DOHH2 (cell line): ENCODE data around the gene MYH13.

ENCODE experiments used
- EZH2phosphoT487 ChIP-seq: fragments of 200-600 bp; sonication (generic); IDR thresholded peaks from 2 replicates; pipeline ENCODE4 v1.6.1; 2017; ENCODE audit warnings: borderline replicate concordance, mild to moderate bottlenecking, antibody characterized with exemption, low read length, moderate library complexity, mixed read lengths
- TF ChIP-seq, protein P1 (sequence below): fragments of 200-600 bp; sonication (generic); IDR thresholded peaks from one replicate; pipeline ENCODE4 v1.5.1; 2014; ENCODE audit warnings: antibody characterized with exemption, mild to moderate bottlenecking, low read depth, low read length; ENCODE audit not compliant: poor library complexity, severe bottlenecking

DNA sequence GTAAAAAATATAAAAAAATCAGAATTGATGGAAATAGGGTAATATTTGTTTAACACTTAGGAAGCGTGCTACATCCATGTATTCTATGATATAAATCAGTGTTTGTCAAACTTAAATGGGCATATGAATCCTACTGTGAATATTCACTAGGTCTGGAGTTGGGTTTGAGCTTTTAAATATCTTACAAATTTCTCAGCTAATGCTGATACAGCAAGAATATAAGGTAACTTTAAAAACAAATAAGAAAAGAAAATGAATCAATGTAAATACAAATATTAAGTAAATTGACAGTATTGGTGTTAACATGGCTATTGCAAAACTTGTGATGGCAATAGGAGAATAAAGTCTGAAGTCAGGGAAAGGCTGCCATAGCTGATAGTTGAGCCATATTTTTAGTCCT is 3.6 kb downstream of the MYH13 start:
- TF ChIP-seq, protein P1, sequence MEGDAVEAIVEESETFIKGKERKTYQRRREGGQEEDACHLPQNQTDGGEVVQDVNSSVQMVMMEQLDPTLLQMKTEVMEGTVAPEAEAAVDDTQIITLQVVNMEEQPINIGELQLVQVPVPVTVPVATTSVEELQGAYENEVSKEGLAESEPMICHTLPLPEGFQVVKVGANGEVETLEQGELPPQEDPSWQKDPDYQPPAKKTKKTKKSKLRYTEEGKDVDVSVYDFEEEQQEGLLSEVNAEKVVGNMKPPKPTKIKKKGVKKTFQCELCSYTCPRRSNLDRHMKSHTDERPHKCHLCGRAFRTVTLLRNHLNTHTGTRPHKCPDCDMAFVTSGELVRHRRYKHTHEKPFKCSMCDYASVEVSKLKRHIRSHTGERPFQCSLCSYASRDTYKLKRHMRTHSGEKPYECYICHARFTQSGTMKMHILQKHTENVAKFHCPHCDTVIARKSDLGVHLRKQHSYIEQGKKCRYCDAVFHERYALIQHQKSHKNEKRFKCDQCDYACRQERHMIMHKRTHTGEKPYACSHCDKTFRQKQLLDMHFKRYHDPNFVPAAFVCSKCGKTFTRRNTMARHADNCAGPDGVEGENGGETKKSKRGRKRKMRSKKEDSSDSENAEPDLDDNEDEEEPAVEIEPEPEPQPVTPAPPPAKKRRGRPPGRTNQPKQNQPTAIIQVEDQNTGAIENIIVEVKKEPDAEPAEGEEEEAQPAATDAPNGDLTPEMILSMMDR: no peak
- TF ChIP-seq EZH2phosphoT487: no peak
